T-cell (primary cell): ENCODE data around the gene POU3F1. TPM values are rescaled to one million over a fixed set of nuclear protein-coding genes. Genes with fewer than 3 reads are reported as not detected.

Experiments used
- ATAC-seq, 4 experiments: fragments of 200-7000 bp in 3 of 4; fragments of 150-1000 bp in 1 of 4; cut with Tn5 transposase; replicated peaks in 1 of 4; 1 replicate in 3 of 4; 2 replicates in 1 of 4; pipeline ENCODE4 v1.10.0; 2021; ENCODE audit warnings: moderate library complexity in 3 of 4, mild to moderate bottlenecking in 2 of 4, moderate number of reproducible peaks in 1 of 4
- CTCF ChIA-PET, 2 donors: fragments of 300-600 bp; sonication (Branson Sonifier 250); formaldehyde crosslinking; loops; one replicate each; lab custom pipeline; 2022; ENCODE audit warnings: antibody characterized with exemption in 2 of 2; lab: Charles Lee
- POLR2A ChIA-PET, 2 donors: fragments of 300-600 bp; sonication (Branson Sonifier 250); formaldehyde crosslinking; loops; one replicate each; lab custom pipeline; 2022; ENCODE audit warnings: antibody characterized with exemption in 2 of 2; lab: Charles Lee
- DNase-seq, 35 experiments: peaks; one replicate each; pipeline versions ENCODE4 v3.0.0 to v3.0.0-alpha.2; 2013 to 2023
- H3K27ac ChIP-seq: one replicate; pipeline ENCODE4 v1.5.1; 2013; ENCODE audit warnings: low read length
- H3K27me3 ChIP-seq, 2 experiments: replicated peaks in 1 of 2; 1 replicate in 1 of 2; 2 replicates in 1 of 2; pipeline versions ENCODE4 v1.6.1 to v1.7.0; 2013; ENCODE audit warnings: low read length in 1 of 2, mixed read lengths in 1 of 2; ENCODE audit not compliant: control insufficient read depth in 2 of 2, insufficient read depth in 2 of 2; ENCODE audit errors: extremely low read depth in 1 of 2
- H3K36me3 ChIP-seq, 2 donors: 1 replicate in 1 of 2; 2 replicates in 1 of 2; pipeline versions ENCODE4 v1.6.1 to v1.7.0; 2013; ENCODE audit warnings: low read length in 1 of 2; ENCODE audit not compliant: control insufficient read depth in 2 of 2, insufficient read depth in 1 of 2; ENCODE audit errors: extremely low read depth in 1 of 2
- H3K4me1 ChIP-seq, 2 experiments: 1 replicate in 1 of 2; 2 replicates in 1 of 2; pipeline versions ENCODE4 v1.6.1 to v1.7.0; 2013; ENCODE audit warnings: low read length in 2 of 2, mixed read lengths in 1 of 2; ENCODE audit not compliant: insufficient read depth in 2 of 2, control insufficient read depth in 1 of 2; ENCODE audit errors: extremely low read depth in 1 of 2
- H3K4me3 ChIP-seq, 2 donors: 1 replicate in 1 of 2; 2 replicates in 1 of 2; pipeline versions ENCODE4 v1.5.1 to v1.7.0; 2013; ENCODE audit warnings: mild to moderate bottlenecking in 2 of 2, low read length in 1 of 2, moderate library complexity in 1 of 2; ENCODE audit not compliant: control insufficient read depth in 1 of 2; ENCODE audit errors: extremely low read depth in 1 of 2
- H3K9me3 ChIP-seq: 2 replicates; pipeline ENCODE4 v1.7.0; 2013
- H3K27ac Mint-ChIP-seq, 2 donors: one replicate each; pipeline ENCODE4 v1.8.0; 2020 to 2021; ENCODE audit warnings: mild to moderate bottlenecking in 2 of 2, mixed read lengths in 2 of 2
- H3K27me3 Mint-ChIP-seq, 2 donors: one replicate each; pipeline ENCODE4 v1.8.0; 2021 to 2022; ENCODE audit warnings: mixed read lengths in 2 of 2
- H3K36me3 Mint-ChIP-seq: one replicate; pipeline ENCODE4 v1.8.0; 2021; ENCODE audit warnings: mixed read lengths
- H3K4me1 Mint-ChIP-seq, 3 donors: one replicate each; pipeline ENCODE4 v1.8.0; 2020 to 2022; ENCODE audit warnings: mixed read lengths in 3 of 3, mild to moderate bottlenecking in 1 of 3
- H3K4me3 Mint-ChIP-seq, 3 donors: one replicate each; pipeline ENCODE4 v1.8.0; 2020 to 2022; ENCODE audit warnings: mild to moderate bottlenecking in 3 of 3, mixed read lengths in 3 of 3, moderate library complexity in 3 of 3
- H3K9me3 Mint-ChIP-seq, 3 donors: one replicate each; pipeline ENCODE4 v1.8.0; 2020 to 2022; ENCODE audit warnings: mixed read lengths in 3 of 3
- WGBS: methylation state at CpG from one replicate; pipeline ENCODE4 v1.1.5; 2013; ENCODE audit warnings: missing lambda C conversion rate; ENCODE audit not compliant: insufficient coverage; 5-methylcytosine and 5-hydroxymethylcytosine counted together
- total RNA-seq, 35 experiments: library from RNA in 6 of 35; stranded (reverse) in 6 of 35; fragments of 120-200 nt in 1 of 35; gene quantifications; one replicate each; pipeline versions ENCODE4 v1.2.1 to v1.2.4 and lab custom pipeline; 2013 to 2026

Gene POU3F1
- total RNA-seq, 5 donors from 2014 or later (not counting 1 experiment from before 2014, with no cell fraction given): 0.28 to 0.72 (median 0.64) TPM

- no peaks in the 10 kb centered on the region for H3K4me1 ChIP-seq
- no peaks in the 10 kb centered on the region for H3K9me3 ChIP-seq
- H3K27me3 ChIP-seq: peaks cover 0 to 35% of the 10 kb centered on the region in 2 experiments
- POLR2A ChIA-PET: no interaction called here
- no peaks in the 10 kb centered on the region for H3K9me3 Mint-ChIP-seq
- no peak overlapping the region for H3K4me3 Mint-ChIP-seq
- no peak overlapping the region for H3K27ac Mint-ChIP-seq
- CTCF ChIA-PET: no interaction called here
- no peak overlapping the region for H3K27ac ChIP-seq
- no peak for DNase-seq
- H3K4me1 Mint-ChIP-seq: no peaks in the 10 kb centered on the region
- no peak overlapping the region for H3K4me3 ChIP-seq
- no peaks in the 10 kb centered on the region for H3K36me3 Mint-ChIP-seq
- ATAC-seq: no peak
- peaks cover 28 to 31% of the 10 kb centered on the region in 2 donors for H3K27me3 Mint-ChIP-seq
- H3K36me3 ChIP-seq: no peaks in the 10 kb centered on the region
- WGBS: no CpG with 5 or more reads among the region's 3 CpGs
Measured at GRCh38 chr1:38068980-38069340, 22.4 kb upstream of the POU3F1 start.

- Histone ChIP-seq H3K27me3 (peaks cover 0 to 31% of the 10 kb centered on the region in 2 experiments), H3K36me3 (no peaks in the 10 kb centered on the region), H3K27ac (no peak overlapping the region), H3K4me3 (no peak overlapping the region), H3K4me1 (no peaks in the 10 kb centered on the region), H3K9me3 (no peaks in the 10 kb centered on the region)
- H3K36me3 Mint-ChIP-seq: no peaks in the 10 kb centered on the region
- H3K27ac Mint-ChIP-seq: no peak overlapping the region
- no peak overlapping the region for H3K4me3 Mint-ChIP-seq
- no peaks in the 10 kb centered on the region for H3K9me3 Mint-ChIP-seq
- ChIA-PET POLR2A (no interaction called here), CTCF (no interaction called here)
- 95% methylated on average over 3 of the region's 14 CpGs for WGBS
- no peak for ATAC-seq
- H3K4me1 Mint-ChIP-seq: no peaks in the 10 kb centered on the region
- H3K27me3 Mint-ChIP-seq: peaks cover 27 to 29% of the 10 kb centered on the region in 2 donors
- no peak for DNase-seq
Measured at GRCh38 chr1:38068220-38068979, 21.8 kb upstream of the POU3F1 start.

- ATAC-seq: no peak
- no peaks in the 10 kb centered on the region for H3K4me1 Mint-ChIP-seq
- H3K9me3 ChIP-seq: no peaks in the 10 kb centered on the region
- H3K27me3 ChIP-seq: peaks cover 0 to 17% of the 10 kb centered on the region in 2 experiments
- ChIA-PET CTCF (no interaction called here), POLR2A (no interaction called here)
- no peaks in the 10 kb centered on the region for H3K36me3 Mint-ChIP-seq
- H3K27ac ChIP-seq: no peak overlapping the region
- H3K27ac Mint-ChIP-seq: no peak overlapping the region
- DNase-seq: no peak
- WGBS: 87% methylated on average over 8 of the region's 11 CpGs
- H3K4me3 ChIP-seq: no peak overlapping the region
- peaks cover 6 to 15% of the 10 kb centered on the region in 2 donors for H3K27me3 Mint-ChIP-seq
- no peak overlapping the region for H3K4me3 Mint-ChIP-seq
- H3K36me3 ChIP-seq: no peaks in the 10 kb centered on the region
- H3K9me3 Mint-ChIP-seq: no peaks in the 10 kb centered on the region
- no peaks in the 10 kb centered on the region for H3K4me1 ChIP-seq
Measured at GRCh38 chr1:38064197-38064903, 17.8 kb upstream of the POU3F1 start.

GRCh38 chr1:38063616-38064015 lies 17.0 kb upstream of the POU3F1 start:
- H3K27ac ChIP-seq: no peak overlapping the region
- ChIA-PET POLR2A (no interaction called here), CTCF (interaction anchor here in 1 of 2 donors (0.6 kb wide), 1 partner anchor 163 kb away, joined by 3 read pairs; no protein-coding TSS in a partner anchor)
- Mint-ChIP-seq H3K4me1 (no peaks in the 10 kb centered on the region), H3K9me3 (no peaks in the 10 kb centered on the region), H3K27me3 (peaks cover 5 to 10% of the 10 kb centered on the region in 2 donors), H3K36me3 (no peaks in the 10 kb centered on the region), H3K27ac (no peak overlapping the region), H3K4me3 (no peak overlapping the region)
- ATAC-seq (no peak), DNase-seq (no peak)
- no peaks in the 10 kb centered on the region for H3K36me3 ChIP-seq
- H3K4me1 ChIP-seq: no peaks in the 10 kb centered on the region
- 85% methylated on average over 4 of the region's 5 CpGs for WGBS
- H3K27me3 ChIP-seq: peaks cover 0 to 12% of the 10 kb centered on the region in 2 experiments
- no peaks in the 10 kb centered on the region for H3K9me3 ChIP-seq
- H3K4me3 ChIP-seq: no peak overlapping the region

- Mint-ChIP-seq H3K27me3 (peaks cover 4 to 10% of the 10 kb centered on the region in 2 donors), H3K4me3 (no peak overlapping the region), H3K9me3 (no peaks in the 10 kb centered on the region), H3K4me1 (no peaks in the 10 kb centered on the region), H3K27ac (no peak overlapping the region), H3K36me3 (no peaks in the 10 kb centered on the region)
- WGBS: 76% methylated on average over 2 of the region's 6 CpGs
- ChIA-PET CTCF (no interaction called here), POLR2A (interaction anchor here in 1 of 2 donors (0.7 kb wide), 1 partner anchor 38 kb away, joined by 20 read pairs; no protein-coding TSS in a partner anchor)
- no peaks in the 10 kb centered on the region for H3K9me3 ChIP-seq
- H3K27ac ChIP-seq: no peak overlapping the region
- peaks cover 0 to 7% of the 10 kb centered on the region in 2 experiments for H3K27me3 ChIP-seq
- H3K4me1 ChIP-seq: no peaks in the 10 kb centered on the region
- no peak overlapping the region for H3K4me3 ChIP-seq
- ATAC-seq: no peak
- DNase-seq: no peak
- no peaks in the 10 kb centered on the region for H3K36me3 ChIP-seq
Measured at GRCh38 chr1:38062361-38063288, 16.0 kb upstream of the POU3F1 start.

- WGBS: 37% methylated on average over 5 of the region's 7 CpGs
- no peak for ATAC-seq
- peaks cover 4 to 5% of the 10 kb centered on the region in 2 donors for H3K27me3 Mint-ChIP-seq
- ChIA-PET POLR2A (no interaction called here), CTCF (no interaction called here)
- H3K27me3 ChIP-seq: peaks cover 0 to 7% of the 10 kb centered on the region in 2 experiments
- H3K9me3 ChIP-seq: no peaks in the 10 kb centered on the region
- H3K27ac ChIP-seq: no peak overlapping the region
- no peaks in the 10 kb centered on the region for H3K4me1 Mint-ChIP-seq
- H3K36me3 ChIP-seq: no peaks in the 10 kb centered on the region
- no peak for DNase-seq
- H3K4me1 ChIP-seq: no peaks in the 10 kb centered on the region
- no peak overlapping the region for H3K4me3 ChIP-seq
- no peaks in the 10 kb centered on the region for H3K9me3 Mint-ChIP-seq
- no peaks in the 10 kb centered on the region for H3K36me3 Mint-ChIP-seq
- H3K4me3 Mint-ChIP-seq: no peak overlapping the region
- no peak overlapping the region for H3K27ac Mint-ChIP-seq
Measured at GRCh38 chr1:38061883-38062328, 15.3 kb upstream of the POU3F1 start.
